ENCODE results near the gene DMAC1.

Gene DMAC1

GRCh38 chr9:7782400-7783120, 17.0 kb downstream of the DMAC1 start:
- no peak for DNase-seq

GRCh38 chr9:7780261-7780988, 19.2 kb downstream of the DMAC1 start:
- DNase-seq = no peak

DNA sequence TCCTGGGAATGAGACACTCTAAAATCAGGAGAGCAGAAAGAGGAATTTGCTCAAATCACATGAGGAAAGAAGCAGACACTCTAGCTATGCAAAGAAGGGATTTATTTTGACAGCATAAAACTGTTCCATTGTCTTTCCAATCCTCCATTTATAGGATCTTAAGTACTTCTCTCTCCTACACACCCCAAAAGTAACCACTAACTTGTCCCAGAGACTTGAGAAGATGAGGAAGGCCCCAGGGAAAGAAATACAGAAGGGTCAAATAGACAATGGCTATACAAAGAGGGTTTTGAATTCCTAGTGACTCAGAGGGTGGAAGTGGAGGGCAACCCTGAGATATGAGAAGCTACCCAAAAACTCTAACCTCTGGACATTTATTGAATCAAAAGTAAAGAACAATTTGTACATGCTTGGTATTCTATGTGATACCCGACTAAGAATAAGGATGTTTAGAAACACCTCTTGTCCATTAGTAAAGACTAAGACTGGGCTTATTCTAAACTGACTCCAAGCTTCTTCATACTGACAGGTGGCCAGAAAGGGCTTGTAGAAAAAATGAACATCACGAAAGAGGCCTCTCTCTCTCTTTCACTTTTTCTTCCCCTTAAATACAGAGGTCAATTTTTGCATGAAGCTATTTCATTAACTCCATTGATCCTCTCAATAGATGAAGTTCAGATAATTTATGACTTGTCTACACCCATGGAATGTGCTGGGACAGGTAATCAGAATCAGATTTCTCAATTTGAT, 20.6 kb downstream of the DMAC1 start:
- DNase-seq = no peak

GRCh38 chr9:7777771-7778170, 21.8 kb downstream of the DMAC1 start:
- peak; percentile 61 for DNase-seq

GRCh38 chr9:7770111-7770510, 29.5 kb downstream of the DMAC1 start:
- DNase-seq = no peak

DNA sequence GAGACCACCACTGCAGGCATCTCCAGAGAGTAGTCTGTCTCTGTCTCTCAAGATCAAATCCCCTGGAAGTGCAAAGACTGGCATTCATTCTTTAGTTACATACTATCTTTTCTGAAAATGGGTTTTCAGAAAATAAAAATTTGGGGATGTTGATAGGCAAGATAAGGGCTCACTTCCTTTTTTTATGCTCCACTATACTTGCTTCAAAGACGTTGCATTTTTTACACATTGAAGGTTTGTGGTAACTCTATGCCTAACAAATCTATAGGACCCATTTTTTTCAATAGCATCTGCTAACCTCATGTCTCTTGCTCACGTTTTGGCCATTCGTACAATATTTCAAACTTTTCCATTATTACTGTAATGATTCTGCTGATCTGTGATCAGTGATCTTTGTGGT, 37.0 kb downstream of the DMAC1 start:
- no peak for DNase-seq

DNA sequence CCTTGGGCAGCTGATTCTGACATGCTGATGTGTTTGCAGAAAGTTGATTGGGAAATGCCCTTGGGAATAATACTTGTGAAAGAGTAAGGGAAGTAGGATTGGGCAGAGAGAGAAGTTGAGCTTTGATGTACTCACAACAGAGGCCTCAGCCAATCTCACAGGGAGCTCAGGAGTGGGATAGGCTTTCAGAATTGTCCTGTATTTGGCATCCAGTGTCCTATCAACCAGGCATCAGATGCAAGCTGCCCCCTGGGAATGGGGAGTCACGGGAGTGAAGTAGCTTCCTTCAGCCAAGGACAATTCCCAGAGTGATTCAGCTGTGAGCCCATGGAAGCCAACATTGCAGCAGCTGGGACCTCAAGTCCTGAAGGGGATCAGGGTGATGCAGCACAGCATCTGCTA, 39.6 kb downstream of the DMAC1 start:
- DNase-seq = no peak

DNA sequence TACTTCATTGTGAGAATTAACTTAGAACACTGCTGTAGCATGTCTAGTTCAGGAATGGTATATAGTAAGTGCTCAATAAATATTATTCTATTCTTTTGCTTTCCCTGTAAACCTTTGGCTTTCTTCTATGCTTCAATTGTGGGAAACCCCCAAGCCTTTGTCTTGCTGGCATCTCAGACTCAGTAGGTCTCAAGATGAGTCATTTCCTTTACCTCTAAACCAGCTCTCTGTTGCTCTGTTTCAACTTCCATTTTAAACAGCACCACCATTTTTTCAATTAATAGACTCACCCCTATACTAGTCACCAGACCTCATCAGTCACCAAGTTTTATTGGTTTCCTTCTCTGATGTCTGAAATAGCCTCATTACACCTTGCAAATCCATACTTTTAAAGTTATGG, 43.5 kb downstream of the DMAC1 start:
- no peak for DNase-seq

GRCh38 chr9:7752481-7752880, 47.1 kb downstream of the DMAC1 start:
- no peak for DNase-seq

Data from NCI-H1417 treated with DMSO at 0.1 percent for 48 hours (cell line).